GM23338 (cell line): ENCODE measurements around the gene HLCS.

Experiments
- EZH2 ChIP-seq: fragments of 200-600 bp; sonication (generic); IDR thresholded peaks from one replicate; pipeline ENCODE4 v1.8.0; 2017; ENCODE audit warnings: antibody characterized with exemption, mild to moderate bottlenecking, low read depth; ENCODE audit not compliant: unreplicated experiment
- EZH2phosphoT487 ChIP-seq: fragments of 200-600 bp; sonication (generic); IDR thresholded peaks from one replicate; pipeline ENCODE4 v1.8.1; 2018; ENCODE audit warnings: antibody characterized with exemption; ENCODE audit not compliant: unreplicated experiment
- POLR2AphosphoS5 ChIP-seq: IDR thresholded peaks from 2 replicates; pipeline ENCODE4 v1.6.1; 2016; ENCODE audit warnings: antibody characterized with exemption, low read depth
- ZNF331 ChIP-seq: fragments of 250-450 bp; sonication (Bioruptor Pico); IDR thresholded peaks from 2 replicates; pipeline ENCODE4 v1.5.0; 2020; ENCODE audit warnings: low read depth, mild to moderate bottlenecking, moderate library complexity
- TF ChIP-seq, protein P1 (sequence below), 2 experiments: fragments of 200-600 bp in 1 of 2; sonication (generic) in 1 of 2; conservative IDR thresholded peaks; 2 replicates each; pipeline versions ENCODE4 v1.5.1 to v1.6.1; 2016 to 2017; ENCODE audit warnings: antibody characterized with exemption in 2 of 2, low read depth in 2 of 2, mild to moderate bottlenecking in 2 of 2, moderate library complexity in 1 of 2
- TF ChIP-seq, protein P2 (sequence below): IDR thresholded peaks from one replicate; pipeline ENCODE4 v1.6.1; 2018; ENCODE audit warnings: antibody characterized with exemption; ENCODE audit not compliant: unreplicated experiment

DNA sequence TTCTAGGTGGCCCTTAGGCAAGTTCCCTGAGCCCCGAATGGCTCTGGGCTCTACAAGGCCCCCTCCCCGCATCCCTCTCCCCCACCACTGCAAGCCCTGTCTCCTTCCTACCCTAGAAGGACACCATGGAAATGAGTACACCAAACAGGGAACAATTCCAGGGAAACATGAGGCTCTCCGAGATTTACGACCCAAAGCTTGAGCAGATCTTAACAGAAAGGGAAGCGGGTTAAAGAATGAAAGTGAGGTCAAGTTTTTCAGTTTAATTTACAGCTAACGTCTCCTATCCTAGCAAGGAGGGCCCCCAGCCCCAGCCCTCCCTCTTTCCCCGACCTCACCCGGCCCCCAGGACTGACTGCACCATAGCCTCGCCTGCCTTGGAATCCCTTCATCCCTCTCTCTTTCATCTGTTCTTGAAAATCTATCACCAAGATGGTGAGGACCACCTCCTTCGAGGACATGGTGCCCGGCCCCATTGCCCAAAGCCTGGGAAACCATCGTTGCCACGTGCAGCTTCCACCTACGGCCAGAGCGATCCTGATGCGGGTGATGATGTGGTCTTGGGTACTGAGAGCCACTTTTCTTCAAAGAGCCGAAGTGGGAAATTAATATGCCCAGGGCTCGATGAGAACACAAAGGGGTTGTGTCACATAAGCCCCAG, 237.0 kb downstream of the HLCS start:
- TF ChIP-seq, protein P1, sequence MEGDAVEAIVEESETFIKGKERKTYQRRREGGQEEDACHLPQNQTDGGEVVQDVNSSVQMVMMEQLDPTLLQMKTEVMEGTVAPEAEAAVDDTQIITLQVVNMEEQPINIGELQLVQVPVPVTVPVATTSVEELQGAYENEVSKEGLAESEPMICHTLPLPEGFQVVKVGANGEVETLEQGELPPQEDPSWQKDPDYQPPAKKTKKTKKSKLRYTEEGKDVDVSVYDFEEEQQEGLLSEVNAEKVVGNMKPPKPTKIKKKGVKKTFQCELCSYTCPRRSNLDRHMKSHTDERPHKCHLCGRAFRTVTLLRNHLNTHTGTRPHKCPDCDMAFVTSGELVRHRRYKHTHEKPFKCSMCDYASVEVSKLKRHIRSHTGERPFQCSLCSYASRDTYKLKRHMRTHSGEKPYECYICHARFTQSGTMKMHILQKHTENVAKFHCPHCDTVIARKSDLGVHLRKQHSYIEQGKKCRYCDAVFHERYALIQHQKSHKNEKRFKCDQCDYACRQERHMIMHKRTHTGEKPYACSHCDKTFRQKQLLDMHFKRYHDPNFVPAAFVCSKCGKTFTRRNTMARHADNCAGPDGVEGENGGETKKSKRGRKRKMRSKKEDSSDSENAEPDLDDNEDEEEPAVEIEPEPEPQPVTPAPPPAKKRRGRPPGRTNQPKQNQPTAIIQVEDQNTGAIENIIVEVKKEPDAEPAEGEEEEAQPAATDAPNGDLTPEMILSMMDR (conservative IDR thresholded peaks at IDR 0.05; ENCODE audit: low read depth in 2 of 2), result no peak
- TF ChIP-seq EZH2phosphoT487 (no peak), EZH2 (no peak), POLR2AphosphoS5 (no peak), ZNF331 (CRISPR knock-in tag) (no peak)
- TF ChIP-seq, protein P2, sequence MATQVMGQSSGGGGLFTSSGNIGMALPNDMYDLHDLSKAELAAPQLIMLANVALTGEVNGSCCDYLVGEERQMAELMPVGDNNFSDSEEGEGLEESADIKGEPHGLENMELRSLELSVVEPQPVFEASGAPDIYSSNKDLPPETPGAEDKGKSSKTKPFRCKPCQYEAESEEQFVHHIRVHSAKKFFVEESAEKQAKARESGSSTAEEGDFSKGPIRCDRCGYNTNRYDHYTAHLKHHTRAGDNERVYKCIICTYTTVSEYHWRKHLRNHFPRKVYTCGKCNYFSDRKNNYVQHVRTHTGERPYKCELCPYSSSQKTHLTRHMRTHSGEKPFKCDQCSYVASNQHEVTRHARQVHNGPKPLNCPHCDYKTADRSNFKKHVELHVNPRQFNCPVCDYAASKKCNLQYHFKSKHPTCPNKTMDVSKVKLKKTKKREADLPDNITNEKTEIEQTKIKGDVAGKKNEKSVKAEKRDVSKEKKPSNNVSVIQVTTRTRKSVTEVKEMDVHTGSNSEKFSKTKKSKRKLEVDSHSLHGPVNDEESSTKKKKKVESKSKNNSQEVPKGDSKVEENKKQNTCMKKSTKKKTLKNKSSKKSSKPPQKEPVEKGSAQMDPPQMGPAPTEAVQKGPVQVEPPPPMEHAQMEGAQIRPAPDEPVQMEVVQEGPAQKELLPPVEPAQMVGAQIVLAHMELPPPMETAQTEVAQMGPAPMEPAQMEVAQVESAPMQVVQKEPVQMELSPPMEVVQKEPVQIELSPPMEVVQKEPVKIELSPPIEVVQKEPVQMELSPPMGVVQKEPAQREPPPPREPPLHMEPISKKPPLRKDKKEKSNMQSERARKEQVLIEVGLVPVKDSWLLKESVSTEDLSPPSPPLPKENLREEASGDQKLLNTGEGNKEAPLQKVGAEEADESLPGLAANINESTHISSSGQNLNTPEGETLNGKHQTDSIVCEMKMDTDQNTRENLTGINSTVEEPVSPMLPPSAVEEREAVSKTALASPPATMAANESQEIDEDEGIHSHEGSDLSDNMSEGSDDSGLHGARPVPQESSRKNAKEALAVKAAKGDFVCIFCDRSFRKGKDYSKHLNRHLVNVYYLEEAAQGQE, result no peak
